Measurements from ENCODE around the gene EIF4EBP3. TPM values are rescaled to one million over a fixed set of nuclear protein-coding genes. Genes with fewer than 3 reads are reported as not detected.
"Not testable (repeated sequence)": the region's sequence is repeated elsewhere in the genome, so short reads cannot be mapped to it uniquely, and the experiment has no call there.

EIF4EBP3 gene
- total and polyA plus RNA-seq, 10 of the 15 experiments (the other 5 are each of a cell fraction or from before 2014, with no cell fraction given): 3.5 to 16.1 (median 6.2) TPM

- no peak for TF ChIP-seq NR2C1 (IDR thresholded peaks at IDR 0.05)
- TF ChIP-seq MTA3 (IDR thresholded peaks at IDR 0.05; ENCODE audit: borderline replicate concordance, low read length): no peak
- TF ChIP-seq JUND (IDR thresholded peaks at IDR 0.05; ENCODE audit: low read depth, low read length): no peak
Measured at GRCh38 chr5:140588311-140589070, 41.0 kb downstream of the EIF4EBP3 start (continued).

DNA sequence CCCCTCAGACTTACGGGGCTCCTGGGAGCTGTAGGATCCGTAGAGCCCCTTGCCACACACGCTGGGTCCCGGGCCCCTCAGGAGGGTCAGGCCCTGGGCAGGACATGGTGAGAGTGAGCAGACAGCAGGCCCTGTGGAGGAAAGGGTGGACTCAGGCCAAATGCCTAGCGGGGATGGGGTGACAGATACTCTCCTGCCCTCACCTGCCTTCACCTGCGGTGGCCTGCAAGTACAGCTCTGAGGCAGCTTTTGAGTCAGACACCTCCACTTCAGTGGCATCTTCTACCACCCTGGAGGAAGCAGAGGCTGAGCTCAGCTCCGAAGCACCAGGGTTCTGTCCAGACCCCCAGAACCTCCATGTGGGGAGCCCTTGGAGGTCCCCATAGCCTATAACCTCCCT, 43.4 kb downstream of the EIF4EBP3 start:
- H3K36me3 ChIP-seq (ENCODE audit: control insufficient read depth in 2 of 2, insufficient read depth in 2 of 2, low read length in 1 of 2): no peaks in the 10 kb centered on the region
- ChIA-PET RAD21 (ENCODE audit: unreplicated experiment) (no interaction called here), SMC1A (ENCODE audit: uncharacterized antibody, unreplicated experiment) (no interaction called here), POLR2A (no interaction called here), CTCF (no interaction called here)
- ATAC-seq (no peak), FAIRE-seq (no peak), DNase-seq (ENCODE audit: low read depth, low spot score) (no peak)
- intact Hi-C loops (cut with micrococcal nuclease; ENCODE audit: unreplicated experiment) (no loop called here), in situ Hi-C loops (cut with MboI) (no loop called here)
- H3K4me3 ChIP-seq: no peak overlapping the region
- no peak overlapping the region for H2AFZ ChIP-seq (ENCODE audit: control insufficient read depth, low read depth, low read length)
- no peaks in the 10 kb centered on the region for H3K27me3 ChIP-seq (replicated peaks in 1 of 2; ENCODE audit: control insufficient read depth in 2 of 2, insufficient read depth in 2 of 2, low read length in 1 of 2)
- H3K4me1 ChIP-seq (ENCODE audit: control insufficient read depth, insufficient read depth, low read length): no peaks in the 10 kb centered on the region
- no peak overlapping the region for H3K4me2 ChIP-seq (ENCODE audit: control insufficient read depth, insufficient read depth)
- H3K9ac ChIP-seq (ENCODE audit: control insufficient read depth, insufficient read depth, low read length): no peak overlapping the region
- H3K27ac ChIP-seq (ENCODE audit: control insufficient read depth, insufficient read depth): no peak overlapping the region
- H3K9me3 ChIP-seq (replicated peaks; ENCODE audit: control insufficient read depth, insufficient read depth, low read length): no peaks in the 10 kb centered on the region
- no peaks in the 10 kb centered on the region for H4K20me1 ChIP-seq (ENCODE audit: control insufficient read depth, insufficient read depth)
- no TSS peak for BruUV-seq (replicated peaks)
- no peak for TF ChIP-seq HDGF (IDR thresholded peaks at IDR 0.05)
- no peaks in the 10 kb centered on the region for H3K79me2 ChIP-seq (ENCODE audit: control insufficient read depth, insufficient read depth, low read length)
- 48% methylated on average over 7 of the region's 7 CpGs for WGBS (ENCODE audit: insufficient coverage, insufficient replicate concordance, low lambda C conversion rate, missing lambda C conversion rate)

DNA sequence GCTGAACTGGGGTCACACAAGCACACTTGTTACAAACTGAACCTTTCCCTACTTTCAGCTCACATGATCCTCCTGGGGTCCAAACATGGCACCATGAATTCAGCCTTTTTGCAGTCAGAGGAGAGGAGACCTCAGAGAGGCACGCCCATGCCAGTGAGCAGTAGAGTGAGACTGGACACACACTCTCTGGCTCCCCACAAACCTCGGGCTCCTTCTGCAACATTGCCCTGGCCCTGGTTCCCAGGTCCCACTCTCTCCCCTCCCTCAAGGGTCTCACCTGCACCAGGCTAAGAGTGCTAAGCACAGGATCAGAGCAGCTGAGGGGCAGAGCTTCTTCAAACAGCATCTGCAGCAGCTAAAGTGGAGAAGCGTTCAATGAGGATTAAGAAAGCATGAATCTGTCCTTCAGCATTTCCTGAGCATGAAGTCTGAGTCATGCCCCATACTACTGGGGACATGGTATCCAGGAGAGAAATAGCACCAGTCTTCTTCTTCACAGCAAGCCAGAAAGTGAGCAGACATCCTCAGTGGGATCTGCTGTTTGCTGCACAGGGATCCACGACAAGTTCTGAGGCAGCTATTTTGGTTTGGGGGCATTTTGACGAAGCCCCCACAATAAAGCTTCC, 44.4 kb downstream of the EIF4EBP3 start:
- ChIA-PET POLR2A (interaction anchor here (0.6 kb wide), 1 partner anchor 551 kb away, joined by 5 read pairs; no protein-coding TSS in a partner anchor), RAD21 (ENCODE audit: unreplicated experiment) (no interaction called here), SMC1A (ENCODE audit: uncharacterized antibody, unreplicated experiment) (interaction anchor here (0.5 kb wide), 2 partner anchors 59 to 215 kb away, joined by 3 read pairs; no protein-coding TSS in a partner anchor), CTCF (no interaction called here)
- Histone ChIP-seq H3K79me2 (ENCODE audit: control insufficient read depth, insufficient read depth, low read length) (no peaks in the 10 kb centered on the region), H2AFZ (ENCODE audit: control insufficient read depth, low read depth, low read length) (no peak overlapping the region), H3K4me2 (ENCODE audit: control insufficient read depth, insufficient read depth) (no peak overlapping the region), H3K4me1 (ENCODE audit: control insufficient read depth, insufficient read depth, low read length) (no peaks in the 10 kb centered on the region), H3K36me3 (ENCODE audit: control insufficient read depth in 2 of 2, insufficient read depth in 2 of 2, low read length in 1 of 2) (no peaks in the 10 kb centered on the region), H3K9me3 (replicated peaks; ENCODE audit: control insufficient read depth, insufficient read depth, low read length) (no peaks in the 10 kb centered on the region), H3K9ac (ENCODE audit: control insufficient read depth, insufficient read depth, low read length) (no peak overlapping the region), H3K4me3 (no peak overlapping the region), H3K27me3 (replicated peaks in 1 of 2; ENCODE audit: control insufficient read depth in 2 of 2, insufficient read depth in 2 of 2, low read length in 1 of 2) (no peaks in the 10 kb centered on the region), H3K27ac (ENCODE audit: control insufficient read depth, insufficient read depth) (no peak overlapping the region), H4K20me1 (ENCODE audit: control insufficient read depth, insufficient read depth) (no peaks in the 10 kb centered on the region)
- intact Hi-C loops (cut with micrococcal nuclease; ENCODE audit: unreplicated experiment) (no loop called here), in situ Hi-C loops (cut with MboI) (no loop called here)
- WGBS (ENCODE audit: insufficient coverage, insufficient replicate concordance, low lambda C conversion rate, missing lambda C conversion rate): 1% methylated on average over 5 of the region's 5 CpGs
- BruUV-seq (replicated peaks): no TSS peak
- FAIRE-seq: no peak
- TF ChIP-seq CREB1 (IDR thresholded peaks at IDR 0.05; ENCODE audit: low read depth) (no peak), MTA3 (IDR thresholded peaks at IDR 0.05; ENCODE audit: borderline replicate concordance, low read length) (no peak), CHD4 (IDR thresholded peaks at IDR 0.05) (no peak), ZNF622 (IDR thresholded peaks at IDR 0.05) (no peak)
- peak; percentile 18; the same call in 1 of the 3 replicates for ATAC-seq
- no peak for DNase-seq (ENCODE audit: low read depth, low spot score)

DNA sequence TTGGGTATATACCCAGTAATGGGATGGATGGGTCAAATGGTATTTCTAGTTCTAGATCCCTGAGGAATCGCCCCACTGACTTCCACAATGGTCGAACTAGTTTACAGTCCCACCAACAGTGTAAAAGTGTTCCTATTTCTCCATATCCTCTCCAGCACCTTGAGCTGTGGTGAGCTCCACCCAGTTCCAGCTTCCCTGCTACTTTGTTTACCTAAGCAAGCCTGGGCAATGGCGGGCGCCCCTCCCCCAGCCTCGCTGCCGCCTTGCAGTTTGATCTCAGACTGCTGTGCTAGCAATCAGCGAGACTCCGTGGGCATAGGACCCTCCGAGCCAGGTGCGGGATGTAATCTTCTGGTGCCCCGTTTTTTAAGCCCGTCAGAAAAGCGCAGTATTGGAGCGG, 45.6 kb downstream of the EIF4EBP3 start:
- H3K4me3 ChIP-seq; H3K4me1 ChIP-seq (ENCODE audit: control insufficient read depth, insufficient read depth, low read length); H3K27me3 ChIP-seq (replicated peaks in 1 of 2; ENCODE audit: control insufficient read depth in 2 of 2, insufficient read depth in 2 of 2, low read length in 1 of 2); CTCF ChIA-PET; H3K79me2 ChIP-seq (ENCODE audit: control insufficient read depth, insufficient read depth, low read length); in situ Hi-C loops (cut with MboI); FAIRE-seq; DNase-seq (ENCODE audit: low read depth, low spot score); H4K20me1 ChIP-seq (ENCODE audit: control insufficient read depth, insufficient read depth); BruUV-seq (replicated peaks); H3K9ac ChIP-seq (ENCODE audit: control insufficient read depth, insufficient read depth, low read length); H3K9me3 ChIP-seq (replicated peaks; ENCODE audit: control insufficient read depth, insufficient read depth, low read length); H2AFZ ChIP-seq (ENCODE audit: control insufficient read depth, low read depth, low read length); H3K27ac ChIP-seq (ENCODE audit: control insufficient read depth, insufficient read depth); SMC1A ChIA-PET (ENCODE audit: uncharacterized antibody, unreplicated experiment); POLR2A ChIA-PET; H3K36me3 ChIP-seq (ENCODE audit: control insufficient read depth in 2 of 2, insufficient read depth in 2 of 2, low read length in 1 of 2); H3K4me2 ChIP-seq (ENCODE audit: control insufficient read depth, insufficient read depth); RAD21 ChIA-PET (ENCODE audit: unreplicated experiment); intact Hi-C loops (cut with micrococcal nuclease; ENCODE audit: unreplicated experiment); ATAC-seq: not testable (repeated sequence)
- 62% methylated on average over 12 of the region's 14 CpGs for WGBS (ENCODE audit: insufficient coverage, insufficient replicate concordance, low lambda C conversion rate, missing lambda C conversion rate)

All from GM12878 (cell line).